Prostate gland (tissue), 2 donors: ENCODE results near the gene LRRC10. TPM values are rescaled to one million over a fixed set of nuclear protein-coding genes. Genes with fewer than 3 reads are reported as not detected.

Source experiments
- DNase-seq: peaks from one replicate; pipeline ENCODE4 v3.0.0-alpha.2; 2019; ENCODE audit warnings: low spot score
- H3K27ac ChIP-seq, 2 donors: fragments of 200-600 bp; sonication (generic); 2 replicates each; pipeline ENCODE4 v1.5.1; 2017 to 2019
- H3K27me3 ChIP-seq: fragments of 200-600 bp; sonication (generic); replicated peaks from 2 replicates; pipeline ENCODE4 v1.5.1; 2019; ENCODE audit not compliant: insufficient read depth
- H3K36me3 ChIP-seq, 2 donors: fragments of 200-600 bp; sonication (generic); 1 replicate in 1 of 2; 2 replicates in 1 of 2; pipeline versions ENCODE4 v1.5.1 to v1.8.1; 2017 to 2019
- H3K4me1 ChIP-seq: fragments of 200-600 bp; sonication (generic); replicated peaks from 2 replicates; pipeline ENCODE4 v1.5.1; 2019
- H3K4me3 ChIP-seq, 2 donors: fragments of 200-600 bp; sonication (generic); 2 replicates each; pipeline ENCODE4 v1.5.1; 2017 to 2019
- H3K9me3 ChIP-seq: fragments of 200-600 bp; sonication (generic); 2 replicates; pipeline ENCODE4 v1.5.1; 2017
- POLR2A ChIP-seq: fragments of 450-650 bp; IDR thresholded peaks from one replicate; pipeline ENCODE4 v1.6.1; 2016; ENCODE audit warnings: antibody characterized with exemption, mild to moderate bottlenecking
- POLR2AphosphoS5 ChIP-seq: sonication (generic); formaldehyde crosslinking; IDR thresholded peaks from one replicate; pipeline ENCODE4 v1.6.1; 2017; ENCODE audit warnings: antibody characterized with exemption
- WGBS: methylation state at CpG from one replicate; pipeline ENCODE4 v1.1.5; 2018; 5-methylcytosine and 5-hydroxymethylcytosine counted together
- intact Hi-C: fragments of 100-400 bp; cut with DNase I; formaldehyde crosslinking; loops from one replicate; pipeline ENCODE4 v1.14.2; 2022
- total RNA-seq, 2 donors: library from RNA; depleted of rRNA; stranded (reverse); fragments of >200 nt; gene quantifications; one replicate each; pipeline ENCODE4 v1.1.0, GENCODE V29; 2016
- TF ChIP-seq, protein P1 (sequence below), 4 experiments: fragments of 200-600 bp in 2 of 4; fragments of 450-650 bp in 2 of 4; sonication (generic) in 2 of 4; IDR thresholded peaks; 1 replicate in 3 of 4; 2 replicates in 1 of 4; pipeline ENCODE4 v1.5.1; 2016 to 2019; ENCODE audit warnings: antibody characterized with exemption in 4 of 4, mild to moderate bottlenecking in 2 of 4, moderate library complexity in 2 of 4

The LRRC10 gene
- total RNA-seq, 2 donors from 2014 or later = not detected

DNA sequence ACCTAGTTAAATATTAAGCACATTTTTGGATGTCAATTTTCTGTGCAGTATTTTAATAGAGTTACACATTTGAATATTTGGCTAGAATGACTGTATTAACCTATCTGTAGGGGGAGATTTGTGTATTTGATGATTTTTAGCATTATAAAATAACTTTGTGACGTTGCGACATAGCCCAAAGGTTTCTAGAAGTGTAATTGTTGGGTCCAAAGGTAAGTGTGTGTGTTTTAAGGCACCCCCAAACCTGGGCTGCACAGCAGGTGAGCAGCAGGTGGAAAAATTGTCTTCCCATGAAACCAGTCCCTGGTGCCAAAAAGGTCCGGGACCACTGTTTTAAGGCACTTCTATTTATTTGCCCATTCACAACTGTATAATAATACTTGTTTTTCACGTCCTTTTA, 22.2 kb downstream of the LRRC10 start:
- DNase-seq = no peak
- H3K27ac ChIP-seq = no peak overlapping the region
- TF ChIP-seq POLR2A (no peak), POLR2AphosphoS5 (no peak)
- TF ChIP-seq, protein P1, sequence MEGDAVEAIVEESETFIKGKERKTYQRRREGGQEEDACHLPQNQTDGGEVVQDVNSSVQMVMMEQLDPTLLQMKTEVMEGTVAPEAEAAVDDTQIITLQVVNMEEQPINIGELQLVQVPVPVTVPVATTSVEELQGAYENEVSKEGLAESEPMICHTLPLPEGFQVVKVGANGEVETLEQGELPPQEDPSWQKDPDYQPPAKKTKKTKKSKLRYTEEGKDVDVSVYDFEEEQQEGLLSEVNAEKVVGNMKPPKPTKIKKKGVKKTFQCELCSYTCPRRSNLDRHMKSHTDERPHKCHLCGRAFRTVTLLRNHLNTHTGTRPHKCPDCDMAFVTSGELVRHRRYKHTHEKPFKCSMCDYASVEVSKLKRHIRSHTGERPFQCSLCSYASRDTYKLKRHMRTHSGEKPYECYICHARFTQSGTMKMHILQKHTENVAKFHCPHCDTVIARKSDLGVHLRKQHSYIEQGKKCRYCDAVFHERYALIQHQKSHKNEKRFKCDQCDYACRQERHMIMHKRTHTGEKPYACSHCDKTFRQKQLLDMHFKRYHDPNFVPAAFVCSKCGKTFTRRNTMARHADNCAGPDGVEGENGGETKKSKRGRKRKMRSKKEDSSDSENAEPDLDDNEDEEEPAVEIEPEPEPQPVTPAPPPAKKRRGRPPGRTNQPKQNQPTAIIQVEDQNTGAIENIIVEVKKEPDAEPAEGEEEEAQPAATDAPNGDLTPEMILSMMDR (IDR thresholded peaks at IDR 0.05) = no peak
- H3K4me3 ChIP-seq = no peak overlapping the region
- intact Hi-C loops = loop anchor here (5.0 kb wide), 2 partner anchors 116 to 231 kb away; partner anchors contain the start of genes FRS2 and YEATS4
- H3K36me3 ChIP-seq = peaks cover 0 to 3% of the 10 kb centered on the region in 2 donors
- no peaks in the 10 kb centered on the region for H3K27me3 ChIP-seq
- 89% methylated on average over 4 of the region's 4 CpGs for WGBS
- no peaks in the 10 kb centered on the region for H3K4me1 ChIP-seq
- H3K9me3 ChIP-seq = no peaks in the 10 kb centered on the region

DNA sequence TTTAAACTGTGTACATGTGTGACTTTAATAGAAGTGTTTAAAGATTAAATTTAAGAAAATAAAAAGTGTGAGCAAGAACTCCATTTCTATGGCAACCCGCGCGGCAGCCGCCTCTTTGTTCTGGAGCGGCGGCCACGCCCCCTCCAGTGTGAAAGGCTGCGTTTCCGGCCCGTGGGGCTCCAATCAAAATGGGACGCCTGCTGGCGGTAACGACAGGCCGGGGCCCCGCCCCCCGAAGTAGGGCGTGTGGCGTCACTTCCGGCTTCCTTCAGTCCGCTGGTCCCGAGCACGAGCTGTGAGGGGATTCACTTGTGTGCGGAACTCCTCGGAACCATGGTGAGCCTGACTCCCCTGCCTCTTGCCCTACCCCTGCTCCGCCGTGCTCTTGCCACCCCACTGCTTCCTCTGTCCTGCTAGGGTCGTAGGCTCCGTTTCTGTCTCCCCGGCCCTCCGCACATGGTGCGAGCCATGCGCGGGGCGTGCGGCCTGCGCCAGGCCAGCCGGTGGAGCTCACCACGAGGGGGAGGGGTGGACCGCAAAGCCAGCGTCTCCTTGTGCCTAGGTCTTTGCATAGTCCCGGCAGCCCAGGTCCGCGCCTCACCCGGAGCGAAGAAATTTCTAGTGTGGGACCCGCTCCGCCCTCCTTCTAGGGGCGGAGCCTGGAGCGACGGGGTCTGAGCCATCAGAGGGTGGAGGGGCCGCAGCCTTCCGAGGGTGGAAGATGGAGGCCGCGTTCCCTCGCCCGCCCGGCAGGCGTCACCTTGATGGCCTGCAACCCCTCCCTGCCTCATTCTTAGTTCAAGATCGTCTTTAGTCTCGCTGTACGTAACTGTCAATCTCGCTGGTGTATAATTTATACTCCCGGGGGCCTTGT, 25.3 kb downstream of the LRRC10 start, which contains the start of gene CCT2:
CCT2 (plus strand) TSS at position 271 of the 874 bp plus-strand sequence; CDS start at position 334, 63 bp downstream.
- Histone ChIP-seq H3K4me3 (peak within 1 kb of the TSS; percentile 89 to 97), H3K27me3 (no peaks in the 10 kb centered on the region), H3K9me3 (no peaks in the 10 kb centered on the region), H3K4me1 (no peaks in the 10 kb centered on the region), H3K36me3 (no peaks in the 10 kb centered on the region), H3K27ac (peak within 1 kb of the TSS; percentile 81 to 83)
- intact Hi-C loops = loop anchor here (5.0 kb wide), 2 partner anchors 113 to 228 kb away; partner anchors contain the start of genes FRS2 and YEATS4
- WGBS = under 1% methylated on average over 42 of the region's 63 CpGs
- peak; percentile 71 for TF ChIP-seq POLR2A
- TF ChIP-seq, protein P1 (IDR thresholded peaks at IDR 0.05) = peak in 3 of 4 experiments; percentile 14 to 48 (median 22)
- TF ChIP-seq POLR2AphosphoS5 = peak; percentile 97
- DNase-seq = peak; percentile 97

DNA sequence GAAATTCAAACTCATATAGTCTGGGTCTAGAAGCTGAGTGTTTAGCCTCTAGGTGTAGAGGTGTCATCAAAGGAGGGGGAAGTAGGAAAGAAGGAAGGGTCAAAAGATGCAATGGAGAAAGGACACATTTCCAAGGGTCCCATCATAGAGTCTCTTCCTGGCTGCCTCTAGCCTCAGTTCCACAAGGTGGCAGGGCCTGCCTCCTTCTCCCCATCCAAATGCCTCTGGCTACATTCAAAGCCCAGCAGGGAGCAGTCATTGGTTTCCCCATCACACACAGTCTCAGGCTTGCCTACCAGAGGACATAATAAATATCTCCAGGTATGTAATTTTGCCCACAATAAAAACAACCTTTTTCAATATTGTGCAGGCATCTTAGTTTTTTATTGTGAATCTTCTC, 27.5 kb downstream of the LRRC10 start:
- Histone ChIP-seq H3K4me1 (no peaks in the 10 kb centered on the region), H3K27me3 (no peaks in the 10 kb centered on the region), H3K9me3 (no peaks in the 10 kb centered on the region), H3K36me3 (no peaks in the 10 kb centered on the region), H3K4me3 (no peak overlapping the region), H3K27ac (no peak overlapping the region)
- TF ChIP-seq POLR2AphosphoS5 (no peak), POLR2A (no peak)
- TF ChIP-seq, protein P1 (IDR thresholded peaks at IDR 0.05) = no peak
- intact Hi-C loops = no loop called here
- DNase-seq = no peak

DNA sequence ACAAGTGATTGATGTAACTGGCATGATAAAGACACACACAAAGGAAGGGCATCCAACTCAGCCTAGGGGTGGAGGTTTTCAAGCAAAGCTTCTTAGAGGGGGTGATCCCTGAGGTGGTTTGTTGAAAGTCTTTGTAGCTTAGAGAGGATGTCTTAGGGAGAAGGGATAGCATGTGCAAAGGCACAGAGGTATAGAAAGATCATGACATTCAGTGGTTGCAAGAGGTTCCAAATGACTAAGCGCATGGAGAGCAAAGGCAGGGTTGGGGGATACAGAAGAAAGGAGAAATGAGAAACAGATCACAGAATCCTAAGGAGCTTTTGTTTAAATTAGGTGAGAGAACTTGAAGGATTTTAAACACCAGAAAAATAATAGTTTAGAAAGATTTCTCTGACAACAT, 30.6 kb downstream of the LRRC10 start:
- 100% methylated on average over 1 of the region's 1 CpG for WGBS
- H3K4me1 ChIP-seq = no peaks in the 10 kb centered on the region
- no peak for DNase-seq
- no peaks in the 10 kb centered on the region for H3K9me3 ChIP-seq
- no peak overlapping the region for H3K4me3 ChIP-seq
- H3K36me3 ChIP-seq = no peaks in the 10 kb centered on the region
- intact Hi-C loops = no loop called here
- TF ChIP-seq POLR2AphosphoS5 = no peak
- TF ChIP-seq, protein P1 (IDR thresholded peaks at IDR 0.05) = no peak
- no peak for TF ChIP-seq POLR2A
- no peak overlapping the region for H3K27ac ChIP-seq
- no peaks in the 10 kb centered on the region for H3K27me3 ChIP-seq
